K562 (cell line): ENCODE results near the gene RBM34. TPM values are rescaled to one million over a fixed set of nuclear protein-coding genes. Genes with fewer than 3 reads are reported as not detected.
A peak's percentile ranks its signal among the peaks of the same experiment; 100 is the strongest.

Experiments
- MYC ChIP-seq, 2 experiments: fragments of 250-450 bp in 1 of 2; sonication (Bioruptor Pico) in 1 of 2; IDR thresholded peaks; 2 replicates each; pipeline versions ENCODE4 v1.5.1 to v1.6.1; 2012 to 2021; ENCODE audit warnings: low read depth in 2 of 2, borderline replicate concordance in 1 of 2, improper control_type of control experiment in 1 of 2, low read length in 1 of 2, mild to moderate bottlenecking in 1 of 2, moderate library complexity in 1 of 2
- PHB ChIP-seq: fragments of 250-450 bp; sonication (Bioruptor Pico); IDR thresholded peaks from 2 replicates; pipeline ENCODE4 v1.5.0; 2021
- SRSF7 ChIP-seq: fragments of 200-400 bp; formaldehyde crosslinking; optimal IDR thresholded peaks from 2 replicates; pipeline ENCODE3; 2017; ENCODE audit warnings: mild to moderate bottlenecking, low read depth, low read length
- STAT5A ChIP-seq: IDR thresholded peaks from 2 replicates; pipeline ENCODE4 v1.6.1; 2012; ENCODE audit warnings: low read length, inconsistent platforms, borderline replicate concordance
- polyA plus RNA-seq, 8 experiments: library from polyadenylated mRNA; depleted of rRNA in 4 of 8; stranded (reverse) in 5 of 8; unstranded in 3 of 8; fragments of >200 nt; fragmentation: Nextera tagmentation in 2 of 8; fragmentation: Illumina TruSeq in 1 of 8; extraction: Ambion mirVana in 2 of 8; extraction: Trizol in 1 of 8; gene quantifications; 2 replicates each; pipeline versions ENCODE4 v1.2.1 to v1.2.3, GENCODE V29; 2011 to 2014; ENCODE audit warnings: inconsistent platforms in 1 of 8, missing spikeins in 1 of 8
- total RNA-seq, 7 experiments: library from RNA; depleted of rRNA in 6 of 7; stranded (reverse); fragments of >200 nt in 6 of 7; fragmentation: Illumina TruSeq in 2 of 7; extraction: Trizol in 2 of 7; gene quantifications; 2 replicates each; pipeline versions ENCODE4 v1.2.1 to v1.2.3, GENCODE V29; 2011 to 2021; ENCODE audit warnings: low replicate concordance in 1 of 7
- TF ChIP-seq, protein P1 (sequence below): sonication (generic); formaldehyde crosslinking; IDR thresholded peaks from 2 replicates; pipeline ENCODE4 v1.8.0; 2022; ENCODE audit warnings: mild to moderate bottlenecking, missing genetic modification reagents, borderline replicate concordance
- TF ChIP-seq, protein P2 (sequence below): fragments of 450-650 bp; IDR thresholded peaks from 2 replicates; pipeline ENCODE4 v1.6.1; 2014; ENCODE audit warnings: low read depth, mild to moderate bottlenecking, moderate library complexity, borderline replicate concordance
- TF ChIP-seq, protein P3 (sequence below): fragments of 200-600 bp; sonication (generic); IDR thresholded peaks from one replicate; pipeline ENCODE4 v1.6.1; 2012; ENCODE audit warnings: mild to moderate bottlenecking, low read depth, low read length, inconsistent platforms
- TF ChIP-seq, protein P4 (sequence below): fragments of 250-450 bp; sonication (Bioruptor Pico); IDR thresholded peaks from 2 replicates; pipeline ENCODE4 v1.5.0; 2020; ENCODE audit warnings: mild to moderate bottlenecking, borderline replicate concordance

The RBM34 gene
- total and polyA plus RNA-seq, 9 of the 15 experiments (the other 6 are each of a cell fraction or from before 2014, with no cell fraction given) = 64.0 to 178 (median 124) TPM

- TF ChIP-seq, protein P1, sequence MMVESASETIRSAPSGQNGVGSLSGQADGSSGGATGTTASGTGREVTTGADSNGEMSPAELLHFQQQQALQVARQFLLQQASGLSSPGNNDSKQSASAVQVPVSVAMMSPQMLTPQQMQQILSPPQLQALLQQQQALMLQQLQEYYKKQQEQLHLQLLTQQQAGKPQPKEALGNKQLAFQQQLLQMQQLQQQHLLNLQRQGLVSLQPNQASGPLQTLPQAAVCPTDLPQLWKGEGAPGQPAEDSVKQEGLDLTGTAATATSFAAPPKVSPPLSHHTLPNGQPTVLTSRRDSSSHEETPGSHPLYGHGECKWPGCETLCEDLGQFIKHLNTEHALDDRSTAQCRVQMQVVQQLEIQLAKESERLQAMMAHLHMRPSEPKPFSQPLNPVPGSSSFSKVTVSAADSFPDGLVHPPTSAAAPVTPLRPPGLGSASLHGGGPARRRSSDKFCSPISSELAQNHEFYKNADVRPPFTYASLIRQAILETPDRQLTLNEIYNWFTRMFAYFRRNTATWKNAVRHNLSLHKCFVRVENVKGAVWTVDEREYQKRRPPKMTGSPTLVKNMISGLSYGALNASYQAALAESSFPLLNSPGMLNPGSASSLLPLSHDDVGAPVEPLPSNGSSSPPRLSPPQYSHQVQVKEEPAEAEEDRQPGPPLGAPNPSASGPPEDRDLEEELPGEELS (CRISPR knock-in tag) = no peak
- TF ChIP-seq, protein P2, sequence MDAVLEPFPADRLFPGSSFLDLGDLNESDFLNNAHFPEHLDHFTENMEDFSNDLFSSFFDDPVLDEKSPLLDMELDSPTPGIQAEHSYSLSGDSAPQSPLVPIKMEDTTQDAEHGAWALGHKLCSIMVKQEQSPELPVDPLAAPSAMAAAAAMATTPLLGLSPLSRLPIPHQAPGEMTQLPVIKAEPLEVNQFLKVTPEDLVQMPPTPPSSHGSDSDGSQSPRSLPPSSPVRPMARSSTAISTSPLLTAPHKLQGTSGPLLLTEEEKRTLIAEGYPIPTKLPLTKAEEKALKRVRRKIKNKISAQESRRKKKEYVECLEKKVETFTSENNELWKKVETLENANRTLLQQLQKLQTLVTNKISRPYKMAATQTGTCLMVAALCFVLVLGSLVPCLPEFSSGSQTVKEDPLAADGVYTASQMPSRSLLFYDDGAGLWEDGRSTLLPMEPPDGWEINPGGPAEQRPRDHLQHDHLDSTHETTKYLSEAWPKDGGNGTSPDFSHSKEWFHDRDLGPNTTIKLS = 0 out of 2 replicates have a peak, but pooled peaks have one; percentile 16
- peak; percentile 73; the same call in 1 of the 2 replicates for TF ChIP-seq STAT5A
- TF ChIP-seq MYC (IDR thresholded peaks at IDR 0.05; ENCODE audit: low read depth, low read length) = peak; percentile 23; the same call in 1 of the 2 replicates
- no peak for TF ChIP-seq MYC (CRISPR knock-in tag; IDR thresholded peaks at IDR 0.05; ENCODE audit: borderline replicate concordance, low read depth)
- no peak for TF ChIP-seq SRSF7
- TF ChIP-seq, protein P3, sequence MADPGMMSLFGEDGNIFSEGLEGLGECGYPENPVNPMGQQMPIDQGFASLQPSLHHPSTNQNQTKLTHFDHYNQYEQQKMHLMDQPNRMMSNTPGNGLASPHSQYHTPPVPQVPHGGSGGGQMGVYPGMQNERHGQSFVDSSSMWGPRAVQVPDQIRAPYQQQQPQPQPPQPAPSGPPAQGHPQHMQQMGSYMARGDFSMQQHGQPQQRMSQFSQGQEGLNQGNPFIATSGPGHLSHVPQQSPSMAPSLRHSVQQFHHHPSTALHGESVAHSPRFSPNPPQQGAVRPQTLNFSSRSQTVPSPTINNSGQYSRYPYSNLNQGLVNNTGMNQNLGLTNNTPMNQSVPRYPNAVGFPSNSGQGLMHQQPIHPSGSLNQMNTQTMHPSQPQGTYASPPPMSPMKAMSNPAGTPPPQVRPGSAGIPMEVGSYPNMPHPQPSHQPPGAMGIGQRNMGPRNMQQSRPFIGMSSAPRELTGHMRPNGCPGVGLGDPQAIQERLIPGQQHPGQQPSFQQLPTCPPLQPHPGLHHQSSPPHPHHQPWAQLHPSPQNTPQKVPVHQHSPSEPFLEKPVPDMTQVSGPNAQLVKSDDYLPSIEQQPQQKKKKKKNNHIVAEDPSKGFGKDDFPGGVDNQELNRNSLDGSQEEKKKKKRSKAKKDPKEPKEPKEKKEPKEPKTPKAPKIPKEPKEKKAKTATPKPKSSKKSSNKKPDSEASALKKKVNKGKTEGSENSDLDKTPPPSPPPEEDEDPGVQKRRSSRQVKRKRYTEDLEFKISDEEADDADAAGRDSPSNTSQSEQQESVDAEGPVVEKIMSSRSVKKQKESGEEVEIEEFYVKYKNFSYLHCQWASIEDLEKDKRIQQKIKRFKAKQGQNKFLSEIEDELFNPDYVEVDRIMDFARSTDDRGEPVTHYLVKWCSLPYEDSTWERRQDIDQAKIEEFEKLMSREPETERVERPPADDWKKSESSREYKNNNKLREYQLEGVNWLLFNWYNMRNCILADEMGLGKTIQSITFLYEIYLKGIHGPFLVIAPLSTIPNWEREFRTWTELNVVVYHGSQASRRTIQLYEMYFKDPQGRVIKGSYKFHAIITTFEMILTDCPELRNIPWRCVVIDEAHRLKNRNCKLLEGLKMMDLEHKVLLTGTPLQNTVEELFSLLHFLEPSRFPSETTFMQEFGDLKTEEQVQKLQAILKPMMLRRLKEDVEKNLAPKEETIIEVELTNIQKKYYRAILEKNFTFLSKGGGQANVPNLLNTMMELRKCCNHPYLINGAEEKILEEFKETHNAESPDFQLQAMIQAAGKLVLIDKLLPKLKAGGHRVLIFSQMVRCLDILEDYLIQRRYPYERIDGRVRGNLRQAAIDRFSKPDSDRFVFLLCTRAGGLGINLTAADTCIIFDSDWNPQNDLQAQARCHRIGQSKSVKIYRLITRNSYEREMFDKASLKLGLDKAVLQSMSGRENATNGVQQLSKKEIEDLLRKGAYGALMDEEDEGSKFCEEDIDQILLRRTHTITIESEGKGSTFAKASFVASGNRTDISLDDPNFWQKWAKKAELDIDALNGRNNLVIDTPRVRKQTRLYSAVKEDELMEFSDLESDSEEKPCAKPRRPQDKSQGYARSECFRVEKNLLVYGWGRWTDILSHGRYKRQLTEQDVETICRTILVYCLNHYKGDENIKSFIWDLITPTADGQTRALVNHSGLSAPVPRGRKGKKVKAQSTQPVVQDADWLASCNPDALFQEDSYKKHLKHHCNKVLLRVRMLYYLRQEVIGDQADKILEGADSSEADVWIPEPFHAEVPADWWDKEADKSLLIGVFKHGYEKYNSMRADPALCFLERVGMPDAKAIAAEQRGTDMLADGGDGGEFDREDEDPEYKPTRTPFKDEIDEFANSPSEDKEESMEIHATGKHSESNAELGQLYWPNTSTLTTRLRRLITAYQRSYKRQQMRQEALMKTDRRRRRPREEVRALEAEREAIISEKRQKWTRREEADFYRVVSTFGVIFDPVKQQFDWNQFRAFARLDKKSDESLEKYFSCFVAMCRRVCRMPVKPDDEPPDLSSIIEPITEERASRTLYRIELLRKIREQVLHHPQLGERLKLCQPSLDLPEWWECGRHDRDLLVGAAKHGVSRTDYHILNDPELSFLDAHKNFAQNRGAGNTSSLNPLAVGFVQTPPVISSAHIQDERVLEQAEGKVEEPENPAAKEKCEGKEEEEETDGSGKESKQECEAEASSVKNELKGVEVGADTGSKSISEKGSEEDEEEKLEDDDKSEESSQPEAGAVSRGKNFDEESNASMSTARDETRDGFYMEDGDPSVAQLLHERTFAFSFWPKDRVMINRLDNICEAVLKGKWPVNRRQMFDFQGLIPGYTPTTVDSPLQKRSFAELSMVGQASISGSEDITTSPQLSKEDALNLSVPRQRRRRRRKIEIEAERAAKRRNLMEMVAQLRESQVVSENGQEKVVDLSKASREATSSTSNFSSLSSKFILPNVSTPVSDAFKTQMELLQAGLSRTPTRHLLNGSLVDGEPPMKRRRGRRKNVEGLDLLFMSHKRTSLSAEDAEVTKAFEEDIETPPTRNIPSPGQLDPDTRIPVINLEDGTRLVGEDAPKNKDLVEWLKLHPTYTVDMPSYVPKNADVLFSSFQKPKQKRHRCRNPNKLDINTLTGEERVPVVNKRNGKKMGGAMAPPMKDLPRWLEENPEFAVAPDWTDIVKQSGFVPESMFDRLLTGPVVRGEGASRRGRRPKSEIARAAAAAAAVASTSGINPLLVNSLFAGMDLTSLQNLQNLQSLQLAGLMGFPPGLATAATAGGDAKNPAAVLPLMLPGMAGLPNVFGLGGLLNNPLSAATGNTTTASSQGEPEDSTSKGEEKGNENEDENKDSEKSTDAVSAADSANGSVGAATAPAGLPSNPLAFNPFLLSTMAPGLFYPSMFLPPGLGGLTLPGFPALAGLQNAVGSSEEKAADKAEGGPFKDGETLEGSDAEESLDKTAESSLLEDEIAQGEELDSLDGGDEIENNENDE = no peak
- TF ChIP-seq PHB (CRISPR knock-in tag) = no peak
- TF ChIP-seq, protein P4, sequence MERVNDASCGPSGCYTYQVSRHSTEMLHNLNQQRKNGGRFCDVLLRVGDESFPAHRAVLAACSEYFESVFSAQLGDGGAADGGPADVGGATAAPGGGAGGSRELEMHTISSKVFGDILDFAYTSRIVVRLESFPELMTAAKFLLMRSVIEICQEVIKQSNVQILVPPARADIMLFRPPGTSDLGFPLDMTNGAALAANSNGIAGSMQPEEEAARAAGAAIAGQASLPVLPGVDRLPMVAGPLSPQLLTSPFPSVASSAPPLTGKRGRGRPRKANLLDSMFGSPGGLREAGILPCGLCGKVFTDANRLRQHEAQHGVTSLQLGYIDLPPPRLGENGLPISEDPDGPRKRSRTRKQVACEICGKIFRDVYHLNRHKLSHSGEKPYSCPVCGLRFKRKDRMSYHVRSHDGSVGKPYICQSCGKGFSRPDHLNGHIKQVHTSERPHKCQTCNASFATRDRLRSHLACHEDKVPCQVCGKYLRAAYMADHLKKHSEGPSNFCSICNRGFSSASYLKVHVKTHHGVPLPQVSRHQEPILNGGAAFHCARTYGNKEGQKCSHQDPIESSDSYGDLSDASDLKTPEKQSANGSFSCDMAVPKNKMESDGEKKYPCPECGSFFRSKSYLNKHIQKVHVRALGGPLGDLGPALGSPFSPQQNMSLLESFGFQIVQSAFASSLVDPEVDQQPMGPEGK = no peak
Measured at GRCh38 chr1:235113183-235113917, 47.7 kb downstream of the RBM34 start (continued).
